Measurements from ENCODE around the gene TMC4. TPM values are rescaled to one million over a fixed set of nuclear protein-coding genes. Genes with fewer than 3 reads are reported as not detected.
"Not testable (repeated sequence)": the region's sequence is repeated elsewhere in the genome, so short reads cannot be mapped to it uniquely, and the experiment has no call there.

TMC4 gene
- polyA plus RNA-seq, 1 donor, result 5.7 TPM

DNA sequence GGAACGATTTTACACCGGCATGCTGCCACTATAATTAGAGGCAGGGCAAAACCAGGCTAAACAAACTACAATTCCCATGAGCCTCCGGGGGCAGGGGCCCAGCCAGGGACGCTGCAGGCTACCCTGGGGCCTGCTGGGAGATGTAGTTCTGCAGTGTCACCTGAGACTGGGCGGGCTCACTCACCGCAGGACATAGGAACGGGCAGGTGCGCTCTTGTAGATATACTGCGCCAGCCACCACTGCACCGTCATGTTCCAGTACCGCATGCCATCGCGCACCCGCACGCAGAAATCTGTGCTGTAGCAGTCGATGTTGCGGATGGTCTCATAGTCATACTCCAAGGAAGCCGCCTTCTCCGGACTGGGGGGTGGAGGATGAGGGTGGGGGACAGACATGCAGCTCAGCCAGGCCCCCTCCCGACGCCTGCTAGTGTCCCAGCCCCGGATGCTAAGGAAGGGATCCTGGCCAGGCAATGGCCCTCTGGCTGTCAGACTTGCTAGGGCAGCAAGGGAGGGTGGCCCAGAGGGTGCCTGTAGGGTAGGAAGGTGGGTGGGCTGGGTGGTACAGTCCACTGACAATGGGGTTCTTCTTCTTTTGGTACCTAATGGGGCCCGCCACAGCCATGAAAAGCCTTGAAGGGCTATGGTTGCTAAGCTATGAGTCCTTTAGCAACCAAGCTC is 5.8 kb upstream of the TMC4 start:
- DNase-seq, result no peak

DNA sequence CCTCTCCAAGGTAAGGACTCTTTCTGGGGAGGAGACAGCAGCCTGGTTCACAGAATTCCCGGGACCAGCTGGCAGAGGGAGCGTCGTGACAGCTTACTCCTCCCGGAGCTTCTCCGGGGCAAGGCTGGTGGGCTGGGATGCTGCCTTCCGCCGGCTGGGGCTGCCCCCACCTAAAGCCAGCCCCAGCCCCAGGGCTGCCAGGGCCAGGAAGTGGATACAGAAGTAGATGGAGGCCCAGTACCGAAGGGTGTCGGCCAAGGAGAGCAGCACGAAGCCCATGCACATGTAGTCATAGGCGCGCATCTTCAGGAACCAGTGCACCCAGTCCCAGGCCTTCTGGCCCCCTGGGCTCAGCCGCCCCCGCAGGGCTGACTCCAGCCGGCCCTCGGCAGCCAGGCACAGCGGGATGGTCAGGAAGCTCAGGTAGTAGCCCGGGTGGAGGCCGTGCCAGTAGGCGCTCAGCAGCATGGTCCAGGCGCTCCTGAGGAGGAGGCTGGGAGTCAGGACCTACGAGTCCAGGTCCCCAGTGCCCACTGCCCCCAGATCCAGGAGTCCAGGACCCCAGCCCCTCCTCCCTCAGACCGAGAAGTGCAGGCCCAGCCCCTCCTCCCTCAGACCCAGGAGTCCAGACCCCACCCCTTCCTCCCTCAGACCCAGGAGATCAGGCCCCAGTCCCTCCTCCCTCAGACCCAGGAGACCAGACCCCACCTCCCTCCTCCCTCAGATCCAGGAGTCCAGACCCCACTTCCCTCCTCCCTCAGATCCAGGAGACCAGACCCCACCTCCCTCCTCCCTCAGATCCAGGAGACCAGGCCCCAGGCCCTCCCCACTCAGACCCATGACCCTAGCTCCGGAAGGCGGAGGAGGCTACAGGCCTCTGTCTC is 1.2 kb upstream of the TMC4 start:
- DNase-seq, result no peak

- no peak for DNase-seq
Measured at GRCh38 chr19:54173359-54173699, 369 bp upstream of the TMC4 start.

- not testable (repeated sequence) for DNase-seq
Measured at GRCh38 chr19:54171736-54172431, 1.1 kb downstream of the TMC4 start.

DNA sequence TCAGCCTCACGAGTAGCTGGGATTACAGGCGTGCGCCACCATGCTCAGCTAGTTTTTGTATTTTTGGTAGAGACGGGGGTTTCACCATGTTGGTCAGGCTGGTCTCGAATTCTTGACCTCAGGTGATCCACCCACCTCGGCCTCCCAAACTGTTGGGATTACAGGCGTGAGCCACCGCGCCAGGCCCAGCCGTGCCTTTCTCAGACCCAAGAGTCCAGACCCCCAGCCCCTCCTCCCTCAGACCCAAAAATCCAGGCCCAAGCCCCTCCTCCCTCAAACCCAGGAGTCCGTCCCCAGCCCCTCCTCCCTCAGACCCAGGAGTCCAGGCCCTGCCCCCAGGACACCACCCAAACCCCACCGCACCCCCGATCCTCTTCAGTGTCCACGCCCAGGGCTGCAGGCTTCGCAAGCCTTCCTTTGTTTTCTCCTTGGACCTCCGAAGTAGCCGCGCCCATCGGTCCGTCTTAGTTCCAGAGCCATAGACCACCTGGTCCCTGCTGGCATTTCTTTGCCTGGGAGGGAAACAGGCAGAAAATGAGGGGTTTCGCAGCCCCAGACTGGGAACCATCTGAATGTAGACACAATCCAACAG is 3.7 kb downstream of the TMC4 start:
- DNase-seq, result no peak

DNA sequence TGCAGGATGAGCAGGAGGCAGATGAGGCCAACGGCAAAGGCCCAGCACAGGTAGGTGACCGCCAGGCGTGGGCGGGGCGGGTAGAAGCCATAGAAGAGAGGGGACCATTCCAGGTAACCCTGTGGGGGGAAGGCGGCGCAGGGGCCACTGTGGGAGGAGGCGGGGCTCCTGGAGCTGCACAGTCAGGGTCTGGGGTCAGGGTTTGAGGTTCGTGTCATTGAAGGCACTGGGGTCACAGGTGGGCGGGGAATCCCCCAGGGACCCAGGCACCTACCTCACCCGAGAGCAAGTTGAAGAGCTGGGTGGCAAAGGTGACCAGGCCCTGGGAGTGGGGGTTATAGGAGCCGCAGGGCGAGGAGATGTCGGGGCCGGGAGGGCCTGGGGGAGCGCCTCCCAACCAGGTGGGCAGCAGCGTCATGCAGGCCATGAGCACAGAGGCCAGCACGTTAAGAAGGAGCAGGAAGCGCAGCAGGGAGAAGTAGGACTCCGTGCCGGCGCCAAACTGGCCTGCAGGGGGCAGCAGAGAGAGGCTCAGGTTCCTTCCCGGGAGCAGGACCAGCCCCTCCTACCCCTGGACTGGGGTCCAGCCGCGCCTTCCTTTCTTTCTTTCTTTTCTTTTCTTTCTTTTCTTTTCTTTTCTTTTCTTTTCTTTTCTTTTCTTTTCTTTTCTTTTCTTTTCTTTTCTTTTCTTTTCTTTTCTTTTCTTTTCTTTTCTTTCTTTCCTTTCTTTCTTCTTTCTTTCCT is 4.6 kb downstream of the TMC4 start:
- peak; percentile 91 for DNase-seq

- no peak for DNase-seq
Measured at GRCh38 chr19:54165222-54165621, 7.7 kb downstream of the TMC4 start.

DNA sequence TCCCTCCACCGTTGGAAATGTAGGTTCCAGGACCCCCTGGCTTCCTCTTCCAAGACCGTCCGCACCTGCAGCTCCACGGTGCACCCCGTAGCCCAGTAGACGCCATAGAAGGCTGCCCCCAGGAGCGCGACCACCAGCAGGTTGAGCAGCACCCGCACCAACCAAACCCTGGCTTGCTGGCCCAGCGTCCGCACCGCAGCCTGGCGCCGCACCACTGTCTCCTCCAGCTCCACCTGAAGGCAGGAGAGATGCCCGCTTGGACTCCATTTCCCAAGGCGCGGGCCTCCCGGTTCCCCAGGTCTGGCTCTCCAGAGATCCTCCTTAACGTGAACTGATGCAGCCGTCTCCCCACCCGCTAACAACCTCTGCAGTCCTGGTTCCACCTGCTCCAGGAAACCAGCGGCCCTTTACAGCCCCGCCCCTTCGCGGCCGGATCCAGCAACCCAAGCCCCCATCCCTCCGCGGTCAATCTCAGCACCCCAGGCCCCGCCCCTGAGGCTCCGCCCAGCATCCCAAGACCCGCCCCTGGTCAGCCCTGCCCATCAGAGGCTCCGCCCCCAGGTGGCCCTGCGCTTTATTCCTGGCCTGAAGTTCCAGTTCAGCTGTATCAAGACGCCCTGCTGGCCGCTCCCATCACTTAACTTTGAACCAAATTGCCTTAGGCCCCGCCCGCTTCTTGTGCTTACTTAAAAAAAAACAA is 8.4 kb downstream of the TMC4 start:
- no peak for DNase-seq

DNA sequence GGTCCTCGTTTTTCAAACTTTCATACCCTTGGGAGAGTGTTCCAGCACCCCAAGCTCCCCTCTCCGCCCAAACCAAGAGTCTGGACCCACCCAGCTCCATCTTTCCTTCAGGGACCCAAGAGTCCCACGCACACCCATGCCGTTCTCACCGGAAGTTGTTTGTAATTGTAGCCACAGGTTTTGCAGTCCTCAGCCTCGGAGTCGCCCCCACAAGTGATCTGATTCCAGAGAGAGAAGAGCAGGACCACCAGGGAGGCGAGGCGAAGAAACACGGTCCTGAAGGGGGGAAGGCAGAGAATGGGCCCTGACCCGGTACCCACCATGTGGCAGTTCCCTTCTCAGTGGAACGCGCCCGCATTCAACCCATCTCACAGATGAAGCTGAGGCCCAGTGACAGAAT is 10.1 kb downstream of the TMC4 start:
- DNase-seq, result no peak

DNA sequence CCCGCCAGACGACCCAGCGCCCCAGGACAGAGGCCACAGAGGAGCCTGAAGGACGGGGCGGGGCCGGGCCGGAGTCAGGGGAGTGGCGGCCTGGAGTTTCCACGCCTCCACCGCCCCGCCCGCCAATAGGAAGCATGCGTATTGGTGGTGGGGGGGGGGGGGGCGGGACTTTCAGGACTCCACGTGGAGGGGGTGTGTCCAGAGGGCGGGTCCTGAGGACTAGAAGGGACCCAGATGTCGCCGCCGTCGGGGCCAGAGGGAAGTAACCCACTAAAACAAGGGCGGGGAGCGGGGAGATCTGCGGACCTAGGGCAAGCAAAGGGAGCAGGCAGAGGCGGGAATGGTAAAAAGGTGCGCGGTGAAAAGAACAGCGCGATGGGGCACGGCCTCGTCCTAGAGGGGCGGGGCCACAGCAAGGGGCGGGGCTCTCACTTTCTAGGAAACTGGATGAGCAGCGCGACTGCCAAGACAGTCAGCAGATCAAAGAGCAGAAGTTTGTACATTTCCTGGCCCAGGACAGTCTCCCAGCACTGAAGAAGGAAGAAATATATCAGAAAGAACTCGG is 10.6 kb downstream of the TMC4 start:
- peak; percentile 63 for DNase-seq

GRCh38 chr19:54160854-54161253 is 12.1 kb downstream of the TMC4 start:
- no peak for DNase-seq

DNA sequence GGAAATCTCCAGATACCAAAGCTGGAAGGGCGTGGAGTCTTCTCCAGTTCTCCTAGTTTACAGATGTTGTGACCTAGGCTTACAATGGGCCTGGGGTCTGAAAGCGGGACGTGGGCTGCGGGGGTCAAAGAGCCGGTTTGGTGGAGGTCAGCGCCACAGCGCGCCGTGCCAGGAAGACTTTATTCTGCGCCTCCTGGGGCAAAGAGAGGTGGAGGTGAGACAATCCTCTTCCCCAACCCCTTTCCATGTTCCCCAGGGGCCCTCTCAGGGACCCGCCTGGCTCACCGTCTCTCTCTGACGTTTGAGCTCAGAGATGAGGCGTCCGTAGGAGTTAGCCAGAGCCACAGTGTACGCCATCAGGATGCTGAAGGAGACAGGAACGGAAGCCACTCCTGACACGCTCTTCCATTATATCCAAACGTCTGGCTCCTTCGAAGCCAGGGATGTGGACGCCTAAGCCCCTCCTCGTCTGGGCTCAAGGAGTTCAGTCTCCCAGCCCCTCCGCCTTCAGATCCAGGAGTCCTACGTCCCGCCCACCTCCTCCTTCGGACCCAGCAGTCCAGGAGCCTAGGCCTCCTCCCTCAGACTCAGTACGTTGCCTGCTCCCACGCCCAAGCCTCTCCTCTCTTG is 12.7 kb downstream of the TMC4 start:
- DNase-seq, result no peak

DNA sequence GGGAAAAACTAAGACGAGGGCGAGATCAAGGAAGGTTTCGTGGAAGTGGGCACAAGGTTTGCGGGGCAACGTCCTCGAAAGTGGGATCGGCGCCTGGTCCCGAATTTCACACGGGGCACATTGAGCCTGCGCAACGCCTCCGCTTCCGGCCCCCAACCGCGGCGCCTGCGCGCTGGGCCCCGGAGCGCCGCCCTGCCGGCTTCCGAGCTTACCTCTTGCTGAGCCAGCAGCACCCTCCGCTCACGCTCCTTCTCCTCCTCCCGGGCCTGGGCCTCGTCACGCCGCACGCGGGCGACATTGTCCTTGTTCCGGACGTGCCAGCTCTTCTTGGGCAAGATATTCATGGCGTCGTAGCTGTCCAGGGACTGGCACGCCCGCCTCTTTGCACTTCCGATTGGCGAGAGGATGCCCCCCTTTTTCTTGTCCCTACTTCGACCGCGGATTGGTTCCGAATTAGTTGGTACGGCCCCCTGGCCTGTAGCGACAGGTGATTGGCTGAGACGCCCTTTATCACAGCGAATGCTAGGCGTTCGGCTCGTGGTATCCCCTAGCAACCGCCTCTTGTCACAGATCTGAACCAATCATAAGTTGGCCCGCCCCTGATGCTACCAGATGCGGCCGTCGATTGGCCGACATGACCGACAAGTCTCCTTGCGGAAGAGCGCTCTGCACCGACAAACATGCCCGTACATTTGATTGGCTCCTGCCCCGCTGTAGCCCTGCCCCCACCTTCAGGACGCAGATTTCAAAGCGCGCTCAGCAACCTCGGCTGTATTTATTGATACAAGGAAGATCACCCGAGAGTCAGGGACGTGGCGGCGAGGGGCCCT is 13.4 kb downstream of the TMC4 start, which contains the start of gene LENG1:
Gene LENG1, minus strand, starts transcription at position 370 of the 830 bp plus-strand sequence. Its CDS starts 26 bp downstream, at position 344.
- DNase-seq, result peak; percentile 99

GRCh38 chr19:54158812-54159351 is 14.1 kb downstream of the TMC4 start:
- no peak for DNase-seq

GRCh38 chr19:54156953-54157352 is 16.0 kb downstream of the TMC4 start:
- DNase-seq, result no peak

- DNase-seq, result no peak
Measured at GRCh38 chr19:54156490-54156889, 16.5 kb downstream of the TMC4 start.

DNA sequence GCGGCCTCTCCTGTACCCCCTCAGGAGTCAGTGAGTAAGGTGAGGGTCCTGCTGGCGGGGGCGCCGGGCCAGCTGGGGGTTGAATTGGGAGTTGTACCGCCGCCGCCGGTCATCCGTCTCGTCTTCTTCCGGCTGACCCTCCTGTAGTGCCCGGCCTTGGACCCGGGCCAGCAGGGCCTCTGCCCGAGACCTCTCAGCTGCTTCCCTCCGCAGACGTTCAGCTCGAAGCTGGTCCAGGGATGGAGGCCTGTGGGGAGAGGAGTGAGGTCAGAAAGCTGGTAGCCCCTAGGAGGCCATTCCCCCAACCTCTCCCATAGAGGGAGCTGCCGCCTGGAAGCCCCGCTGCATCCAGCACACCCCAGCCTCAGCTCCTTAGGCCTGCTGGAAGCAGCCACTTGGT is 17.3 kb downstream of the TMC4 start:
- no peak for DNase-seq

DNA sequence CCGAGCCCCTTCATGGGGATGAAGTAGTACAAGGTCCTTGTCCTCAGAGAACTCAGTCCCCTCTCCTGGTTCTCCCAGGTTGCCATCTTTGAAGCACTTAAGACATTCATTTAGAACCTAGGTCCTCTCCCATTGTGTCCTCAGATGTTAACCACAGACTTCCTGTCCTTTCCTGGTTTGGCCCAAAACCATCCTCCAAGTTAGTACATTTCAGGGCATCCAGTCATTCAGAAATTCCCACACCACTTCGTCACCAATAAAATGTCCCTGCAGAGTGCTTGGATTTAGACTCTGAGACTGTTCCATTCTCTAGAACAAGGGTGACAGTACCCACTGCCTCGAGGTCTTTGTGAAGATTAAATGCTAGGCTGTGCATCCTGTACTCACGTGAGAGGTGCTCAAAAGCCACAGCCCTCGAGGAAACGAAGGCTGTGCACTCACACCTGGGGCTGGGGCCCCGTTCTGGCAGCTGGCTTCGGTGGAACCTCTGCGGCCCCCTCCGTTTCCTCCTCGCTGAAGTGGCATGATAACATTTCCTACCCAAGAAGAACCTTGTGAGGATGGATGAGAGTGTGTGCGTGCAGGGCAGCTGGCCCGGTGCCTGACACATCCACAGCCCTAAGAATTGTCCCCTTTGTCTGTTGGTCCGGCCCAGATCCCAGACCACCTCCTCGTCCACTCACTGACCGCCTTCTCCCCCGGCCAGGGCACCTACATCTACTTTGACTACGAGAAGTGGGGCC is 18.2 kb downstream of the TMC4 start:
- DNase-seq, result no peak
